ENCODE measurements around the gene SYT2. TPM values are rescaled to one million over a fixed set of nuclear protein-coding genes. Genes with fewer than 3 reads are reported as not detected.
"Not testable (repeated sequence)": the region's sequence is repeated elsewhere in the genome, so short reads cannot be mapped to it uniquely, and the experiment has no call there.

SYT2 gene
- total RNA-seq, 1 donor from 2014 or later = 0.07 TPM

- Mint-ChIP-seq H3K27me3 (ENCODE audit: low read depth) (peaks cover 14% of the 10 kb centered on the region), H3K4me3 (ENCODE audit: unreplicated experiment) (no peak overlapping the region), H3K4me1 (ENCODE audit: low read depth) (peaks cover 5% of the 10 kb centered on the region), H3K36me3 (ENCODE audit: low read depth) (no peaks in the 10 kb centered on the region), H3K27ac (ENCODE audit: unreplicated experiment) (no peak overlapping the region), H3K9me3 (ENCODE audit: low read depth) (no peaks in the 10 kb centered on the region)
- no peak for TF ChIP-seq CTCF (IDR thresholded peaks at IDR 0.05)
- DNase-seq (ENCODE audit: low spot score) = peak; percentile 30
These were observed 86.0 kb downstream of the SYT2 start for GRCh38 chr1:202624088-202624780.

- DNase-seq (ENCODE audit: low spot score) = peak; percentile 82
- Mint-ChIP-seq H3K27ac (ENCODE audit: unreplicated experiment) (peak overlapping the region; percentile 66), H3K27me3 (ENCODE audit: low read depth) (peaks cover 12% of the 10 kb centered on the region), H3K4me1 (ENCODE audit: low read depth) (peaks cover 13% of the 10 kb centered on the region)
- H3K4me3 Mint-ChIP-seq (ENCODE audit: unreplicated experiment); H3K9me3 Mint-ChIP-seq (ENCODE audit: low read depth); H3K36me3 Mint-ChIP-seq (ENCODE audit: low read depth): not testable (repeated sequence)
These were observed 86.8 kb downstream of the SYT2 start for GRCh38 chr1:202623476-202623875.

GRCh38 chr1:202623075-202623474, 87.2 kb downstream of the SYT2 start:
- H3K36me3 Mint-ChIP-seq (ENCODE audit: low read depth) = no peaks in the 10 kb centered on the region
- peaks cover 10% of the 10 kb centered on the region for H3K27me3 Mint-ChIP-seq (ENCODE audit: low read depth)
- H3K4me1 Mint-ChIP-seq (ENCODE audit: low read depth) = peaks cover 17% of the 10 kb centered on the region
- no peak for TF ChIP-seq CTCF (IDR thresholded peaks at IDR 0.05)
- peak overlapping the region; percentile 66 for H3K27ac Mint-ChIP-seq (ENCODE audit: unreplicated experiment)
- H3K9me3 Mint-ChIP-seq (ENCODE audit: low read depth) = no peaks in the 10 kb centered on the region
- peak; percentile 90 for DNase-seq (ENCODE audit: low spot score)
- no peak overlapping the region for H3K4me3 Mint-ChIP-seq (ENCODE audit: unreplicated experiment)

- Mint-ChIP-seq H3K36me3 (ENCODE audit: low read depth) (no peaks in the 10 kb centered on the region), H3K27me3 (ENCODE audit: low read depth) (peaks cover 10% of the 10 kb centered on the region), H3K4me1 (ENCODE audit: low read depth) (peaks cover 24% of the 10 kb centered on the region), H3K27ac (ENCODE audit: unreplicated experiment) (no peak overlapping the region), H3K9me3 (ENCODE audit: low read depth) (peaks cover 2% of the 10 kb centered on the region), H3K4me3 (ENCODE audit: unreplicated experiment) (no peak overlapping the region)
- peak; percentile 13 for DNase-seq (ENCODE audit: low spot score)
- no peak for TF ChIP-seq CTCF (IDR thresholded peaks at IDR 0.05)
These were observed 87.9 kb downstream of the SYT2 start for GRCh38 chr1:202622388-202622787.

- Mint-ChIP-seq H3K27me3 (ENCODE audit: low read depth) (peaks cover 10% of the 10 kb centered on the region), H3K4me3 (ENCODE audit: unreplicated experiment) (no peak overlapping the region), H3K27ac (ENCODE audit: unreplicated experiment) (no peak overlapping the region), H3K9me3 (ENCODE audit: low read depth) (peaks cover 4% of the 10 kb centered on the region), H3K4me1 (ENCODE audit: low read depth) (peaks cover 33% of the 10 kb centered on the region), H3K36me3 (ENCODE audit: low read depth) (no peaks in the 10 kb centered on the region)
- DNase-seq (ENCODE audit: low spot score) = no peak
- TF ChIP-seq CTCF (IDR thresholded peaks at IDR 0.05) = no peak
These were observed 88.8 kb downstream of the SYT2 start for GRCh38 chr1:202621446-202621845.

- not testable (repeated sequence) for H3K36me3 Mint-ChIP-seq (ENCODE audit: low read depth); H3K9me3 Mint-ChIP-seq (ENCODE audit: low read depth); DNase-seq (ENCODE audit: low spot score); H3K27me3 Mint-ChIP-seq (ENCODE audit: low read depth); H3K4me3 Mint-ChIP-seq (ENCODE audit: unreplicated experiment); H3K27ac Mint-ChIP-seq (ENCODE audit: unreplicated experiment)
- peaks cover 47% of the 10 kb centered on the region for H3K4me1 Mint-ChIP-seq (ENCODE audit: low read depth)
These were observed 90.2 kb downstream of the SYT2 start for GRCh38 chr1:202620036-202620435.

Data from chondrocyte (in vitro differentiated cells).